Renal cortical epithelial cell (primary cell): Measurements from ENCODE around the gene RASSF4. TPM values are rescaled to one million over a fixed set of nuclear protein-coding genes. Genes with fewer than 3 reads are reported as not detected.

Experiments used
- DNase-seq: peaks from one replicate; pipeline ENCODE4 v3.0.0-alpha.2; 2011; ENCODE audit warnings: low read depth
- total RNA-seq: library from RNA; depleted of rRNA; stranded (reverse); fragments of >200 nt; gene quantifications from 2 replicates; pipeline ENCODE4 v1.2.3, GENCODE V29; 2014

The RASSF4 gene
- total RNA-seq, 1 donor from 2014 or later: 79.1 TPM

GRCh38 chr10:44947371-44948152 is 12.0 kb upstream of the RASSF4 start:
- peak; percentile 86 for DNase-seq

DNA sequence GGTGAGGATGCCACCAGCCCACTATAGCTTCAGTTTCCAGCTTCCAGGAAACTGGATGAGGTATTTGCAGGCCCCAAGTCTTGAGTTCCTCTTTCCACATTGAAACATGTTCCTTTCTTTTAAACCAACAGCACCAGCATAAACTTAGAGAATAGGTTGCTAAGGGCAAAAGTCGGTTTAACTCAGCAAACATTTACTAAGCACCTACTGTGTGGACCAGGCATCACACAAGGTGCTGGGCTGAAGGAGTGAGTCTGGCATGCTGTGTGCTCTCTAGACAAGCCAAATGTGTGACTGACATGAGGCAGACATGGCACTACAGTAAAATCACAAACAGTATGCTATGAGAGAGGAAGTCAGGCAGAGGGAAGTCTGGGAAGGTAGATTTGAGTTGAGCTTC is 11.0 kb upstream of the RASSF4 start:
- no peak for DNase-seq

GRCh38 chr10:44949127-44949802 is 10.3 kb upstream of the RASSF4 start:
- DNase-seq: no peak

DNA sequence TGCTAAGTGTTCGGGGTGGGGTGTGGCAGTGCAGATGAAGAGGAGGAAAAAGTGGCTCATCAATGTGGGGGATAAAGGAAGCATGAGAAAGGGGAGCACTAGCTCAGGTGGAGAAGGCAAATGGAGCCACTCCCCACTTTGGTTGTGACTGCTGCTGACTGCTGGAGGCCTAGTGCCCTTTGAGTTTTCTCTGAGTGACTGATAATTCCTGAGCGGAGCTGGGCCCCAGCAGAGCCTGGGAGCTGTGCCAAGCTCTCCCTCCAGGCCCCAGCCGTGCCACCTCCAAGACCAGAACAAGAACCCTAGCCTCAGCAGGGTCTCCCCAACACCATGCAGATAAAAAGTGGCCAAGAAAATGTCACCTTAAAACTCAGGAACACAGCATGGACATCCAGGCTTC is 9.7 kb upstream of the RASSF4 start:
- DNase-seq: no peak

DNA sequence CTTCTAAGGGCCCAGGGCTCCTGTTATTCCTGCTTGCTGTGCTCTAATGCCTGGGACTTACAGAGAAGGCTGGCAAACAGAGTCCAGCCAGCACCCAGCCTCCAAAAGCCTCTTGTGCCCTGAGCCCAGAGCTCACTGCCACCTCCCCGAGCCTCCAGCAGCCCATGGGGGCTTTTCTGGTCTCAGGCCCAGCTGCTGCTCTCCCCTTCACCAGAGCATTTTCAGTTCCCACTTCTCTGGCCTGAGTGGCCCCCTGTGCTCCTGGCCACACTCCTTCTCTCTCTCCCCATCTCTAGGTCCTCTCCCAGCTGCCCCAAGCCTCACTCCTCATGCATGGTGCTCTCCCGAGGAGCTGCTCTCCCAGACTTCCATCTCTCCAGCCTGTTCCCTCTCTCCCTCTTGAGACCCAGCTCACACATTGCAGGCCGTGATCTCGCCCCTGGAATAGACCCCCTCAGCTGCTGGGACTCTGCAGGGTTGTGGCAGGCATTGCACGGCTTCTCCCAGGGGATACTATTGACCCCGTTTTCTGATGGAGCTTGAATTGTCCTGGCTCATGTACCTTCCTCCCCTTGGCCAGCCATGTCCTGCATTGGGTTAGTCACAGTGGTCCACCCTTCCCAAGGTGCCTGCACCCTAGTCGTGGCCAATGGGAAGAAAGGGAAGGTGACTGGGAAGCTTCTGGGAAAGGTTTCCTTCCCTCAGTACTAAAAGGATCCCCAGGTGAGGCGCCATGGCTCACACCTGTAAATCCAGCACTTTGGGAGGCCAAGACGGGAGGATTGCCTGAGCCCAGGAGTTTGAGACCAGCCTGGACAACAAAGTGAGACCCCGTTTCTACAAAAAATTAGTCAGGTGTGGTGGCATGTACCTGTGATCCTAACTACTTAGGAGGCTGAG is 9.0 kb upstream of the RASSF4 start:
- DNase-seq: no peak

GRCh38 chr10:44951576-44952226 is 7.9 kb upstream of the RASSF4 start:
- no peak for DNase-seq

GRCh38 chr10:44952779-44953231 is 6.8 kb upstream of the RASSF4 start:
- DNase-seq: no peak

DNA sequence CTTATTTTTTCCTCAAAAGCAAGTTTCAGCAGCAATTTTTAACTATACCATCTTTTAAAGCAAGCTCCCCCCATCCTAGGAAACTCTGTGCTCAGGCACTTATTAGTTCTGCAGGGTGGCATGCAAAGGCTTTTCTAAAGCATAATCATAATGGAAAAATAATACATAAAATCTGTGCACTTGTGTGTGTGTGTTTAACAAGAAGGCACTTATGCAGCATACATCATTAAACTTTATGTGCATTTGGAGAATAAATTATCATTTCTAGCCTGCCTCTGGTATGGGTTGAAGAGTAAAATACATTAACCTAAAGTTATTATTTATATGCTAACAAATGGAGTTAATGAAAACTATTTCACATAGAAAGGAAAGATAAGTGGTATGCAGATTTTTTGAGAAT is 5.6 kb upstream of the RASSF4 start:
- no peak for DNase-seq

DNA sequence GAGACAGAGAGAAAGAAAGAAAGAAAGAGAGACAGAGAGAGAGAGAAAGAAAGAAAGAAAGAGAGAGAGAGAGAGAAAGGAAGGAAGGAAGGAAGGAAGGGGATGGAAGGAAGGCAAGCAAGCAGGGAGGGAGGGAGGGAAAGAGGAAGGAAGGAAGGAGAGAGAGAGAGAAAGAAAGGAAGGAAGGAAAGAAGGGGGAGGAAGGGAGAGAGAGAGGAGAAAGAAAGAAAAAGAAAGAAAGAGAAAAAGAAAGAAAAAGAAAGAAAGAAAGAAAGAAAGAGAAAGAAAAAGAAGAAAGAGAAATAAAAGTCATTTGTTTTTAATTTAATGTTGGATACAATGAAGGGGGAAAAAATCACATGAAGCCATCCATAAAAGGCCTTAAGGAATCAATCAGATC is 4.6 kb upstream of the RASSF4 start:
- DNase-seq: no peak

GRCh38 chr10:44955413-44956070 is 4.1 kb upstream of the RASSF4 start:
- DNase-seq: no peak

GRCh38 chr10:44956226-44956625 is 3.4 kb upstream of the RASSF4 start:
- DNase-seq: no peak

DNA sequence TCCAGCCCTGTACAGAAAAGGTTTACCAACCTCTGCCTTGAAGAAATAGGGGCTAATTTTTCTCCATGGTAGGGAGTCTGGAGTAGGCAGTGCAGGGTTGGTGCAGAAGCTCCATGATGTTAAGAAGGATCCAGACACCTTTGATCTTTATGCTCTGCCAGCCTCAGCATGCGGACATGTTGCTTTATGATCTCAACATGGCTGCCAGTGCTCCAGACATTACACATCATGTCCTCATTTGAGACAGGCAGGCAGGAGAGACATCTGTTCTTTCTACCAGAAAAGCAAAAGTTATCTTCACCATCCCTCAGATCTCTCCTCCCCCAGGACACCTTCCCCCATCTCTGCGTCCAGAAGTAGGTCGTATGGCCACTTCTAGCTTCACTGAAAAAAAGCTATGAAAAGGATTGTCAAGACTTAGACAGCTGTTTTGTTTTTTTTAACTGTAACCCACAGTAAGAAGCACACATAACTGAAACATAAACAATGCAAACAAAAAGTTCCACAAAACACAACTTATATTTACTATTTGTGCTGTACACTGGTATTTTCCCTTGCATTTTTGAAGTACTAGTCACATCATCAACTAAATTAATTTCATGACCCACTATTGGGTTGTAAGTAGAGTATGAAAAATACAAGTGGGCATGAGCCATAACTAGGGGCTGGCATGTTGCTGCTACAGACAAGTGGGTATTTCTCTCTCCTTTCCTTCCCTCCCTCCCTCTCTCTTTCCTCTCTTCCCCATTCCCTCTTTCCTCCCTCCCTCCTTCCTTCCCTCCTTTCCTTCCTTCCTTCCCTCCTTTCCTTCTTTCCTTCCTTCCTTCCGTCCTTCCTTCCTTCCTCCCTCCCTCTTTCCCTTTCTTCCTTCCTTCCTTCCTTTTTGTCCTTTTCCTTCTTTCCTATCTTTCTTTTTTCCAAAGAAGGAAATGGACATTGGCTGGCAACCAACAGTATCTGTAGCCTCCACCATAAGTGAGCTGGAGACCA is 2.6 kb upstream of the RASSF4 start:
- DNase-seq: no peak

DNA sequence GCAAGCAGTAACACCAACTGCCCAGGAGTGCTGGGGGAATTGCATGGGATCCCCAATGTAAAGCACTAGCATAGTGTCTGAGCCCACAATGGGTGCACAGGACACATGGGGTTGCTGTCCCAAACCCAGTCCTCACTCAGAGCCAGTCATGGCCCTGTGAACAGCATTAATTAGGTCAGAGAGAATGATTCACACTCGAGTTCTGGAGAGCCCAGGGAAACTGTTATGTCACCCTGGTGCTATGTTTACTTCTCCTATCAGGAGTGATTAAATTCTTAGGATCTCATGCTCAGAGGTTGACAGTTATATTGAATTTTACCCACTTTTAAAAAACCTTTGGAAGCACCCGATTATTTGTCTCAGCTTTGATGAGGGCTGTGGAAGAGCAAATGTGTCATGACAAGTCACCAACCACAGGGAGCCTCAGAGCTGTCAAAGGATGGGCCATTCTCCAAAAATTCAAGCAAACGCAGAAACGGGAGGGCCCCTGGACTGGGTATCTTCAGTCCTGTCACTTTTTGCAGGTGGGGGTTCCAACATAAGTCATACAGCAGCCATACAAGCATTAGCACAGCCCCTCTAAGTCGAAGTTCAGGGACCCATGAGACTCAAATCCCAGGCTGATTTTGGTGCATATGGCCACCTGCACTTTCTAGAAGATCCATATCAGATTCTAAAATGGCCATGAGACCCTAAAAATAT is 1.3 kb upstream of the RASSF4 start:
- peak; percentile 85 for DNase-seq

- DNase-seq: no peak
Observed at GRCh38 chr10:44958898-44959246, 730 bp upstream of the RASSF4 start.

- DNase-seq: no peak
Observed at GRCh38 chr10:44960088-44960460, 472 bp downstream of the RASSF4 start.

DNA sequence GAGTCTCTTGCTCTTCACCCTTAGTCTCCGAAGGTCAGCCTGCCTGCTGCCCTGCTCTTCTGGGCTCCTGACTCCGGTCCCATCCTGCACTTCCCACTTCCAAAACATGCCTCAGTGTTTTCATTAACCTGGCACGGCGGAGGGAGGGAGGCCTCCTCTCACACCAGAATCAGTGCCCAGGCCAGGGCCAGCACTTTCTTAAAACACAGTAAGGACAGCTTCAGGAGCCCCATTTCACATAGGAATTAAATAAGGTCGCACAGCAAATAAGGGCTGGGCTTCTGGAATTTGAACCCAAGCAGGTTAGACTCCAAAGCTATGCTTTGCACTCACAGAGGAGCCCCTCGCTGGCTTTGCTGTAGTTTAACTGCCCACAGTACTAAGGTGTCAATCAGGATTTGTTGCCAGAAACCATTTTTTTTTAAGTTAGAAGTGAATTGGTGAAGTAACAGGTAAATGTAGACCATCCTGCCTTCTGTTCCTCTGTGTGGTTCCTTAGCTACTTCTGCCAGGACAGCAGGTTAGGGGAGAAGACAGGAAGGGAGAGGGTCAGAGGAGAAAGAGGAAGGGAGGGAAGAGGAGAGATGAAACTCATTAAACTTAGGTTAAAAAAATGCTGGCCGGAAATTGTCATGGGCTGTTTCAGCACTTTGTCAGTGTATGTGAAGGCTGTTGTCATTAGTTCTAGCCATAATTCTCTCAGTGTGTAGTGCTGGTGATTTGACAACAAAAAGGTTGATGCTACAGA is 1.1 kb downstream of the RASSF4 start:
- no peak for DNase-seq

- DNase-seq: no peak
Observed at GRCh38 chr10:44961230-44961571, 1.6 kb downstream of the RASSF4 start.

- DNase-seq: no peak
Observed at GRCh38 chr10:44961931-44962750, 2.5 kb downstream of the RASSF4 start.
